ENCODE measurements around the gene MYOZ3.

The MYOZ3 gene

DNA sequence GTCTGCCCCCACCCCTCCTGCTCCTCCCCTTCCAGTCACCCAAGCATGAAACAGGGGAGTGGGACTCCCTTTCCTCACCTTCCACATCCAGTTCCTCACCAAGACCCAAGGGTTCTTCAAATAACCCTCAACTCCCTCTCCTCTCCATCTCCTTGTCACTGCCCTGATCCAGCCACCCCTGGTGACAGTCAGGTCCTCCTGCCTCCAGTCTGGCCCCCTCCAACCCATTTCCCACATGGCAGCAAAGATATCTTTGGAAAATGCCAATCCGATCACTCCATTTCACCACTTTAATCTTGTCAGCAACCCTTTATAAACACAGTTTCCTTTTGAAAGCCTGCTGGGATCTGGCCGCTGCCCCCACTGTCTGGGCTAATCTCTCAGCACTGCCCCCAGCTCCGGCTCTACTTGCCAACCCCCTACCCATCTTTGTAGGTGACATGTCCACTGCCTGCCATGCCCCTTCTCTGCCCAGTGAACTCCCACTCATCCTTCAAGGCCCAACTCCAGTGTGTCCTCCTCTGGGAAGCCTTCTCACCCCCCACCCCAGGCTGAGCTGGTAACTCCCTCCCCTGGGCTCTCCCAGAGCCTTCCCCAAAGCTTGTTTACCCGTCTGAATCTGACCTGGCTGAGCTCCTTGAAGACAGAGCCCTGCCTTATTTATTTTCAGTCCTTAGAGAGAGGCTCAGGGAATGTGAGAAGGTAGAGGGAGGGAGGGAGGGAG, 781 bp upstream of the MYOZ3 start:
- DNase-seq, result no peak

DNA sequence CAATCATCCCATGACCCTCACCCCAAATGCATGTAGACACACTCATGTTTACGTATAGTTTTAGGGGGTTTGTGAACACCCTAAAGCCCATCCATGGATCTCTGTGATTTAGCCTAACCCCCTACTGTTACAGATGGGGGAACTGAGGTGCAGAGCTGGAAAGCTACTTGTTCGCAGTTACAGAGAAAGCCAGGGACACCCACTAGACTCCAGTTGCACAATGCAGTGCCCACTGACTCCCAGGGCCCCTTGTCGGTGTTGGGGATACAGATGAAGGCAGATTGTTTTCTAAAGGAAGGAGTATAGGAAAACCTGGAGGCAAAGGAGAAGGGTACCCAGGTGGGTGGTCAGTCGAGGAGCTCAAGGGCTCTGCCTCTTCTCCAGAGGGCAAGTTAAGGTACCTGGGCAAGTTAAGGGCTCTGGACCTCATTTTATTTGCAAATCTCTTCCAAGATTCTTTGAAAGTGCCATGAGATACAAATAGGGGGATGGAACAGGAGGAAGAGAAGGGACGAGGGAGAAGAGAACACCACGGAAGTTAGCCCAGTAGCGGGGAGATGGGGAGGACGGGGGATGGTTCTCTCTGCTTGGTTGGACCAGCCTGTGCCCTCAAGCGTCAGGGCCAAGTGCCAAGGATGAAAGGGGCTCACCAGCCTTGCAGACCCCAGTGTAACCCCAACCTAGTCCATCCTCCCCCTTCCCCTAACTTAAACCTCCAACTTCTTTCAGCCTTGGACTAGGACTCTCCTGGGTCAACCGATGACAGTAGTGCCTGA, 958 bp downstream of the MYOZ3 start:
- no peak for DNase-seq

DNA sequence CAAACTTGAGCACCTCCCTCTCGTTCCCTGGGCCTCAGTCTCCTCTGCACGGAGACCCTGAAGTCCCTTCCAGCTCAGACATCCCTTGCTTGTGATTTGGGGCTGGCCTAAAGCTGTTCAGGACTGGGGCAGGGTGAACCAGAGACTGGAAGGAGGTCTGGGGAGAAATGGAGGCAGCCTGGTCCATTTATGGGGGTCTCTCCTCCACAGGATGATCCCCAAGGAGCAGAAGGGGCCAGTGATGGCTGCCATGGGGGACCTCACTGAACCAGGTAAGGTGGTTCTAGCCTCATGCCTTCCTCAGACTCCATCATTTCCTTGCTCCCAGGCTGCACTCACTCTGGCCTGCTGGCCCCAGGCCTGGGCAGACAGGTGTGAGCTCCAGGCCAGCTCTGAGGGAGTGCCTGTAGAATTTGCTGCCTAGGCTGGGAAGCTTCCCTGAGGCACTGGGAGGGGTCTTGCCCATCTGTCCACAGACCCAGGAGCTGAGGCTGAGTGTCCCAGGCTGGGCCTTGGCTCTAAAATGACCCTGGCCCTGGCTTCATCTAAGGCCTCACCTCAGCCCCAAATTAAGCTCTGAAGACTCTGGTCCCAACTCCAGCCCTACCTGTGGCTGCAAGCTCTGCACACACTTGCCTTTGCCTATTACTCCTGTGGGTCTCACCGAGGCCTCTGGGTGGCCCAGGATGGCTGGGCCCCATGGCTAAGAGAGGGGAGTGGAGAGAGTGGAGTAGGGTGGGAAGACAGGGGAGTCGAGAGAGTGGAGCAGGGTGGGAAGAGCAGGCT, 1.9 kb downstream of the MYOZ3 start:
- no peak for DNase-seq

DNA sequence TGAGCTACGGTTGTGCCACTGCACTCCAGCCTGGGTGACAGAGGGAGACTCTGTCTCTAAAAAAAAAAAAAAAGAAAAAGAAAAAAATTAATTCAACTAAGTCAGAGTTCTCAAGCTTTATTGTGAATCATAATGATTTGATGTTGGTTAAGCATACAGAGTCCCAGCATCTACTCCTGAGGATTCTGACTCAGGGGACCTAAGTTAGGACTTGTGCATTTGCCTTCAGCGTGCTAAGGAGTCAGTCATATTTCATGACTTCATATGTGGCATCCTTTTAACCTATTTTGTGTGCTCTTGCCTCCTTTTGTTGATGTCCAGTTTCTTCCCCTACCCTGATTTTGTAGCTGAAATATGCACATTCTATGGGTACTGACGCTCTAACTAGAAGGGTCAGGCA, 2.9 kb downstream of the MYOZ3 start:
- no peak for DNase-seq

DNA sequence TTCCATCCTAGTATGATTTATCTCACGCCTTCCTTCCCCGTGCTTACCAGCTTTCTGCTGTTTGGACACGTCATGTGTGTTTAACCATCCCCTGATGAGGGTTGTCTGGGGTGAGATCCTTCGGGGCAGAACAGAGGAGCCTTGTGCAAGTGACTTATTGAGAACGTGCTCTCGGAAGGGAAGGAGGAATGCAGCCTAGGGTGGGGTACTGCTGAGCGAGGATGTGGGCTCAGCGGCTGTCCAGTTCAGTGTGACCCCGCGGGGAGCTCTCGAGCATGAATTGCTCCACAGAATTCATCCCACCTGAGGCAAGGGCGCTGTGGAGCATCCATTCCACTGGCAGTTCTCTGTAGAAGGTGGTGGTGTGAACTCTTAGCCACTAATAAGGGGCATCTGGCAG, 4.0 kb downstream of the MYOZ3 start:
- DNase-seq, result no peak

DNA sequence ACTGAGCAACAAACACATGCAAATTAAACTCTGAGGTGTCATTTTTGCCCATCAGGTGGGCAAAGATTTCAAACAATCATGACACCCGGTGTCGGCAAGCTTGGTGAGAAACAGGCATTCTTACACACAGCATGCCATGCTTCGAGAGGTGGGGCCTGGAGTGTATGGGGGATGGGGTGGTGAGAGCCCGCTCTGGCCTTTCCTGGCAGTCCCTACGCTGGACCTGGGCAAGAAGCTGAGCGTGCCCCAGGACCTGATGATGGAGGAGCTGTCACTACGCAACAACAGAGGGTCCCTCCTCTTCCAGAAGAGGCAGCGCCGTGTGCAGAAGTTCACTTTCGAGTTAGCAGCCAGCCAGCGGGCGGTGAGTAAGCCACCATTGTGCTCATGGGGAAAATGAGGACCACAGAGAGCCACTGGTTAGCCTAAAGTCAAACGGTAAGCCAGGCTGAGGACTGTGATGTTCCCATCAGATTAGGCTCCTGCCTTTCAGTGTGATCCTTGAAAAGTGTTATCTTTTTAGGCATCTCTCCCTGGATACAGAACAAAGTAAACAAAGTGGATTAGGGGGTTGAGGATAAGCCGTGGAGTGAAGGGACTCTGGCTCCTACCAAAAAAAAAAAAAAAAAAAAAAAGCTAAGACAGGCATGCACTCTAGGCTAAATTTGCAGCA, 9.4 kb downstream of the MYOZ3 start:
- DNase-seq, result no peak

DNA sequence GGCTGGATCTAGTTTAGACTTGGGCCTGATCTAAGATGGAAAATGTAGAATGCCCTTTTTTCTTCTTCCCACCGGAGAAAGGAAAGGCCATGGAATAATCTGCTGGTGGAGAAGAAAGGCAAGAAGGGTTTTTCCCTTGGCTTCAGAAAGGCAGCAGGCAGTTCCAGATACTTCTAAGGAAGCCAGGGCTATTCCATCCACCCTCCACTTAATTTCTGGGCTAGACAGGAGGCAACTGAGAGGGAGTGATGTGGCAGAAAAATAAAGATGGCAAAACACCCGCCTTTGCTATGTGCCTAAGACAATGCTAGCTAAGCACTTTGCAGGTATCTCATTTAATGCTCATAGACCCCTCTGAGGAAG, 9.9 kb downstream of the MYOZ3 start:
- DNase-seq, result no peak

DNA sequence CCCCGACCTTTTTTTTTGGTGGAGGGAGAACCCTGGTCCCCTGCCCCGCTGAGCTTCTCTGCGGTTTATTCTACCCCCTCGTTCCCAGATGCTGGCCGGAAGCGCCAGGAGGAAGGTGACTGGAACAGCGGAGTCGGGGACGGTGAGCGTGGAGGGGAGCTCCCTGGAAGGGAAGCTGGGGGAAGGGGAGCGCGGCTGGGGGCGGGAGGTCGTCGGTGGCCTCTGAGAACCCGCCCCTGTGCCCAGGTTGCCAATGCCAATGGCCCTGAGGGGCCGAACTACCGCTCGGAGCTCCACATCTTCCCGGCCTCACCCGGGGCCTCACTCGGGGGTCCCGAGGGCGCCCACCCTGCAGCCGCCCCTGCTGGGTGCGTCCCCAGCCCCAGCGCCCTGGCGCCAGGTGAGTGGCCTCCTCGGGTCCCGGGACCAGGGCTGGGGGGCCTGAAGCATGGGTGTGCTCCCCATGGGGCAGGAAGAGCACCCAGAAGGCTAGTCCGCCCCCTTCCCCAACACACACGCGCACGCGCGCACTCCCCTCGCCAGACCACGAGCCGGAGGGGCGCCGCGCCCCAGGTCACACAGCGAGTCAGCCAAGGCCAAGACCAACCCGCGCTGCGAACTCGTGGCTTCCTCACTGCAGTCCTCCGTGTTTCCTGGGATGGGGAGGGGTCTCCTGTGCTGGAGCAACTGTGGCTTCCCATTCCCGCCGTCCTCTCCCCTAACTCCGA, 10.6 kb downstream of the MYOZ3 start:
- DNase-seq, result peak in 1 of 2 experiments; percentile 44

DNA sequence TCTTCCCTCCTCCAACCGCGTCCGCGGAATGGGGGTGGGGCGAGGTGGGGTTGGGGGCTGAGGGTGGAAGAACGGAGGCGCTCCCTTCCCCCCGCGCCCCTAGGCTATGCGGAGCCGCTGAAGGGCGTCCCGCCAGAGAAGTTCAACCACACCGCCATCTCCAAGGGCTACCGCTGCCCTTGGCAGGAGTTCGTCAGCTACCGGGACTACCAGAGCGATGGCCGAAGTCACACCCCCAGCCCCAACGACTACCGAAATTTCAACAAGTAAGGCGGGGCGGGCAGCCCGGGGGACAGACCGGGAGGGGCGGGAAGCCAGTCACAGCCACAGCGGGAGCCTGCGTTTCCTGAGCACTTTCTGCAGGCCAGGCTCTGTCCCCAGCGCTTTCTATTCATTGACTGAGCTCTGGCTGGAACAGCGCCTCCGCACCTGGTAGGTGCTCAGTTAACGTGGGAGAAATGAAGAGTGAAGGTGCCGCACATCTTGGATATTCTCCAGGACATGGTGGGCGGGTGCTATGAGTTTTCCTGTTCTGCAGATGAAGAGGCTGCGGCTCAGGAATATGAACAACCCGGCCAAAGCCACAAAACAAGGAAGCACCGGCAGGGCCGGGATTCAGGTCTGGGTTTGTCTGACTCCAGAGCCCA, 11.3 kb downstream of the MYOZ3 start:
- DNase-seq, result peak; percentile 49 to 51

DNA sequence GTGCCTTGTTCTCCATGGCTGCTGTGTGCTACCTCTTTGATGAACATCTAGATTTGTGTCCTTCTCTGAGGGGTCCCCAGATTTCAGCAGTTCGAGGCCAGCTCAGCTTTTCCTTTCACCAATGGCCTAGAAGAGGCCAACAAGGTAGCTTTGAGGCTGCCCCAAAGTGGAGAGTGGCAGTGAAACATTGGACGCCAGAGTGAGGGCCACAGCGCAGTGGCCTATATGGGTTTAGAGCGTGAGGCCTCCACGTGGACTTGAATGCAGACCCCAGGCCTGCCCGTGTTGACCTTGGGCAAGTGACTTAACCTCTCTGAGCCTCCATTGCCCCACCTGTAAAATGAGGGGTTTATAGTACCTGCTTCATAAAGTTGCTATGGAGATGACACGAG, 11.8 kb downstream of the MYOZ3 start:
- no peak for DNase-seq

DNA sequence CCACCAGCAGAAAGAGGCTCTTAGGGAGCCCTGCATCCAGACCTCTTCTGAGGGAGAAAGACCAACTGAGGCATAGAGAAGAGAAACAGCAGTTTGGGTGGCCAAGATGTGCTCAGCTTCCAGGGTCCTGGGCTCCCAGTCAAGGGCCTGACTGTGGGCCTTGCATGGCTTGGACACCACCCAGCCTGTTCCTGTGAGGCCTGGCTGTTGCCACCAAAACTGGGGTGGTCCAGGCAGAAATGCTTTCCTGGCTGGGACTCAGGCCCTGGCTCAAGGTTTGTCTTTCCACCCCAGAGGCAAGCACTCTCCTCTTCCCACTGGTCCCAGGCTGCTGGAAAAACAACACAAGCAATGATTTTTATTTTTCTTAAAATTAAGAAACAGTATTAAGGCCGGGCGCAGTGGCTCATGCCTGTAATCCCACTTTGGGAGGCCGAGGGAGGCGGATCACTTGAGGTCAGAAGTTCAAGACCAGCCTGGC, 13.3 kb downstream of the MYOZ3 start:
- no peak for DNase-seq

DNA sequence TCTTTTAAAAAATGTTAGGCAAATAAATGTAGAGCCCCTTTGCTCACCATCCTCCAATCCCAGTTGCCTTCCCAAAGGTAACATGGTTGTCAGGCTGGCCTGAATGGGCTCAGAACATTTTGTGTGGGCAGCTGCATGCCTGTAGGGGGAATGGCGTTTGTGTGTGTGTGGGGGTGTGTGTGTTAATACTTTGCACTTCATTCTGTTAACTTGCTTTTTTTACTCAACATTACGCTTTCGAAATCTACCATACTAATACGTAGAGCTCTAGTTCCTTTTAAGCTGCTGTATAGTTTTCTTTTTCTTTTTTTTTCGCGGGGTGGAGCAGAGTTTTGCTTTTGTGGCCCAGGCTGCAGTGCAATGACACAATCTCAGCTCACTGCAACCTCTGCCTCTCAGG, 14.0 kb downstream of the MYOZ3 start:
- DNase-seq, result no peak

DNA sequence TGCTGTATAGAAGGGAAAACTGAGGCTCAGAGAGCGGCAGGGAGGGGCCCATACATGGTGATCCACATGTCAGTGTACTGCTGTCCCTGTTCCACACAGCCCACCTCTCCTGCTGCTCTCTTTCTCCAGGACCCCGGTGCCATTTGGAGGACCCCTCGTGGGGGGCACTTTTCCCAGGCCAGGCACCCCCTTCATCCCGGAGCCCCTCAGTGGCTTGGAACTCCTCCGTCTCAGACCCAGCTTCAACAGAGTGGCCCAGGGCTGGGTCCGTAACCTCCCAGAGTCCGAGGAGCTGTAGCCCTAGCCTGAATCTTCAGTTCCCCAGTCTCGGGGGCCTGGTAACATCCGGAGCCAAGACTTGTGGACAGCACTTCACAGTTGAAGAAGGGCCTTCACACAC, 15.5 kb downstream of the MYOZ3 start:
- no peak for DNase-seq

DNA sequence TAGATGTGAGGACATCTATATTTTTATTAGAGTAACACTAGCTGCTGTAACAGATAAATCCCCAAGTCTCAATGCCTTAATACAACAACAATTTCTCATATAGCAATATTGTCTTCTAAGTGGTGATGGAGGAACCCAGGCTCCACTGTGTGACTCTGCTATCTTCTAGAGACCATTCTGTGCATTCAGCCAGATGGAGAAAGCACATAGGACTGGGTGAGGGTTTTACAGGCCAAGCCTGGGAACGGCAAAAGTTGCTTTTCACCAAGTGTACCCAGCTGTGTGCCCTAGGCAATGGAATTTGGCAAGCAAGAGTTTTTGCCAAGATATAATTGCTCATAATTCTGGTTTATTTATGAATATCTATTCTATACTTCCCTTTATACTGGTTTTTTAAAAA, 28.1 kb downstream of the MYOZ3 start:
- no peak for DNase-seq

DNA sequence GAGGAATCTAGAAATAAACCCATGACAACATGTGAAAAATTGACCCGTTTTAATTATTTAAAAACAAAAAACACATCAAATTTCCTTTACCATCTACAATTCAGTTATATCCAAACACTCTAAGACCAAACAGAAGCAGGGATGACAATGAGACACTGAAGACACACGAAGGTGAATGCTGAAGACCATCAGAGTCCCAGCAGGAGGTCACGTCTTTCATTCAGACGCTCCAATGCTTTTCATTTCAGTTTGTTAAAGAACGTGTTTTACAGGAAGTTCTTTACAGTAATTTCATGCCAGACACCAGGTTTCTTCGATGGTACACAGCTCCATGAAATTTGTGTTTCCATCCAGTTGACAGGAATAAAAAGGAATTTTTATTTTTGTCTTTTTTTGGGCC, 29.7 kb downstream of the MYOZ3 start:
- no peak for DNase-seq

DNA sequence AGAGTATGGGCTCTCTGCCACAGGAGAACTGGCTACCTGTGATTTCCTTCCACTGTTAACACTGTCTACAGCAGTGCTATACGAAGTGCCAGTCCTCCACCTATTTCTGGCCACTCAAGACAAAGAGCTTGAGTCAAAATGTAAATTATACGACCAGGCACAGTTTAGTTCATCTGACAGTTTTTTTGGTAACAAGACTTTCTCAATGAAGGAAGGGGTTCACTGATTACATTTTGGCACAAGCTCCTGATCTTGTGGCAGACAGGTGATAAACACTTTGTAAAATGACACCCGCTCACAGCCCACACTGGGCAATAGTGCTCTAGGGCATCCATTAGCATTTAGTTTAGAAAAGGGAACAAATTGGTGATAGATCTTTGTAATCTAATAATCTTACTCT, 31.2 kb downstream of the MYOZ3 start:
- no peak for DNase-seq

DNA sequence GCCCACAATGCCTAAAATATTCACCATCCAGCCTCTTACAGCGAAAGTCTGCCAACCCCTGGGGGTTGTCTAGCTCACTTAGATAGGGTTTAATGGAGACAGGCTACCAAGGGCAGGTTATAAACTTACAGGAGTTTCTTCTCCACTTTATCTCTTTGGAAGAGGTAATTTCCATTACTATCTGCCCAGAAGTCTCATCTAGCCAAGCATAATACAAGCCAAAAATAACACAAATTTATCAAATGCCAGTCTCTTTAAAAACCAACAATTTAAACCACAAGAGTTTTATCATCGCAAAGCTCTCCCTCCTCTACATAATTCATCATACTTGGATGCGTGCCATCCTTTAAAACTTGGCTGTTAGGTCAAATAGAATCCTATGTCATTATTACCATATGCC, 33.6 kb downstream of the MYOZ3 start:
- no peak for DNase-seq

DNA sequence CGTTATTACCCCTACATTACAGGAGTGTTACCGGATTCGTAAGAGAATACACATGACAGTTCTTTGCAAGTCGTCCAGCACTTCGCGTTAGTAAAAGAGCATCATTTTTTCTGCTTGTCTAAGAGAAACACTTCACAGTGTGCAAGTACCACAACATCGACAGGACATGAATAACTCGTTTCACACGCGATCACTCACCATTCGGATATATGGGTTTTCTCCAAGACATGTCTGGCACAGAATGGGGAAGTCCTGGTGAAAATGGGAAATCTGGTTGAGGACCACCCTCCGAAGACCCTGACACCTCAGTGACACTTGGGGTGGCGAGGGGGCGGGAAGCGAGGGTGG, 39.2 kb downstream of the MYOZ3 start:
- no peak for DNase-seq

DNA sequence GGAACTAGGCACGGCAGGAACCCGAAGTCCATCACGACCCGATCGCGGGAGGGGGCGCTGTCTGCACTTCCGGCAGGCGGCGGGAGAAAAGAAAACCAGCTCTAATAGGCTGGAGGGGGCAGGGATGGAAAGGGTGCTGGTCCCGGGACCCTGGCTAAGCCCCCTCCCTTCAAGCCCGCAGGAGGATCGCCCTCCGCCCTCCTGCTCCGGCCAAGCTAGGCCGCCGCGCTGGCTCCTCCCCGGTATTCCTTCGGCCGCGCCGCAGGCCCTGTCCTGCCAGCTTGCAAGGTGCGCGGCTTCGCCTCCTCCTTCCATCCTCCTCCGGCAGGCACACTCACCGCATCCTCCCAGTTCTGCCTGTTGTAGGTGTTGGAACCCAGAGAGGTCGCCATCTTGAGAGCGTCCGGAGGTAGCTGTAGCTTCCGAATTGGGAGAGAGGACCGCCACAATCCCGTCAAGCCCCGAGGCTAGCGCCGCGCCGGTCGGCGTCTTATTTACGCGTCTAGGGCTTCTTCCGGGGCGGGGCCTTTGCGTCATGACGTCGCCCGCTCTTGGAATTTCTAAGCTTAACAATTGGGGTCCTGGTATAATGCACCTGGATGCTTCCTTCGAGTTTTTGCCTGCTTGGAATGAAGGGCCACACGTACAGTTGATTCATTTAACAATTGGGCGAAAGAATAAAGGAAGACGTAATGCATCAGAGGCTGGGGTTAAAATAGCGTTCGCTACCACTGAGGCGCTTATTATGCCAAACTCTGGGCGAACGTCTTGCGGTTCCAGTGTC, 39.7 kb downstream of the MYOZ3 start, which contains the start of gene RBM22:
TSS of gene RBM22 (minus strand) at position 469 of the 784 bp plus-strand sequence. CDS start at position 392, 77 bp downstream.
- DNase-seq, result peak; percentile 93

DNA sequence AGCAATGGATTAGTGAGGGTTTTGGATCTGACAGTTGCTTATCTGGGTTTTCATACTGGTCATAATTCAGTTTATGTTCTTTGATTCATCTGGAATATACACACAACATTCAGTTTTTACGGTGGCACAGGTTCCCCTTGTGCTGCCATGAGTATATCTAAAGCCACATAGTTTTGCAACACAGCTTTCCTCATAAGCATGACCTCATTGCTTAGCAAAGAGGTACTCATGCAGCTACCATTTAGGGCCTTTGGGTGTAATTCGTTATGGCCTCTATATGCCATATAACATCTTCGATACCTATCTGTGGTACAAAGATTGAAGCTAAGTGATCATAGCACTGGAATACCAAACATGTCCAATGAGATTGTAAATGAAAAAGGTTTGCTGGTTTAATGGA, 42.7 kb downstream of the MYOZ3 start:
- DNase-seq, result no peak

DNA sequence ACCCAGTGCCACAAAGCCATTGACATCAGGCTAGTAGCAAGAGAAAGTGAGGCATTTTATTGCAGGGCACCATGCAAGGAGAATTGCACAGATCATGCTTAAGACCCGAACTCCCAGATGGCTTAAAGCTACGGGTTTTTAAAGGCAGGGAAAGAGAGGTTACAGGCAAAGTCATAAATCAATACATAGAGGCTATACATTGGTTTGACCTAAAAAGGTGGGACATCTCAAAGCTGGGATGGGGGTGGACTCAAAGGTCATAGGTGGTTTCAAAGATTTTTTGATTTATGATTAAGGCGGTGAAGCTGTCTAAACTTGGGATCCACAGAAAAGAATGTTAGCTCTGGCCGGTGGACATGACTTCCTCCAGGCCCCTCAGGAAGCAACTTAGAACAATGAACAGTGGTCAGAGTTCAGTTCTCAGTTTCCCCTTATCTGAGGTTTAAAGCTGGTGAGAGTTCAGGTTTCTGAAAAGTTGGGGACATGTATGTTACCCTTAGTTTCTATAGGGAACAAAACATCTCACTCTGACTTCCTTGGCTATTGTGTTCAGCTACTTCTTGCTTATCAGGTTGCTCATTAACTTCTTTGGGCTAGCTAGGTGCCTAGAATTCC, 45.8 kb downstream of the MYOZ3 start:
- no peak for DNase-seq
